Left hindlimb (tissue), 1 donor: Measurements from ENCODE around the gene ZP2.
"Not testable (repeated sequence)": the region's sequence is repeated elsewhere in the genome, so short reads cannot be mapped to it uniquely, and the experiment has no call there.

ENCODE experiments used
- DNase-seq: peaks from one replicate; pipeline ENCODE4 v3.0.0-alpha.2; 2018

Gene ZP2

GRCh38 chr16:21169249-21169981 lies 42.0 kb downstream of the ZP2 start:
- no peak for DNase-seq

- DNase-seq, result no peak
Measured at GRCh38 chr16:21167929-21168602, 43.3 kb downstream of the ZP2 start.

GRCh38 chr16:21167360-21167759 lies 44.0 kb downstream of the ZP2 start:
- DNase-seq, result no peak

GRCh38 chr16:21166561-21166961 lies 44.8 kb downstream of the ZP2 start:
- no peak for DNase-seq

GRCh38 chr16:21164521-21165168 lies 46.7 kb downstream of the ZP2 start:
- no peak for DNase-seq

- DNase-seq, result no peak
Measured at GRCh38 chr16:21163576-21163975, 47.8 kb downstream of the ZP2 start.

- no peak for DNase-seq
Measured at GRCh38 chr16:21162661-21163151, 48.7 kb downstream of the ZP2 start.

- DNase-seq, result no peak
Measured at GRCh38 chr16:21161211-21161610, 50.2 kb downstream of the ZP2 start.

GRCh38 chr16:21160276-21160675 lies 51.1 kb downstream of the ZP2 start:
- no peak for DNase-seq

GRCh38 chr16:21159281-21159951 lies 52.0 kb downstream of the ZP2 start:
- DNase-seq, result peak; percentile 57

- peak; percentile 84 for DNase-seq
Measured at GRCh38 chr16:21158208-21159110, 52.9 kb downstream of the ZP2 start, which contains the start of gene LDAF1. LDAF1 (plus strand) TSS chr16:21158674; CDS start chr16:21161183, 2,509 bp downstream.

GRCh38 chr16:21157632-21158031 lies 53.7 kb downstream of the ZP2 start:
- no peak for DNase-seq

GRCh38 chr16:21156767-21157467 lies 54.5 kb downstream of the ZP2 start:
- peak; percentile 62 for DNase-seq

GRCh38 chr16:21156011-21156410 lies 55.4 kb downstream of the ZP2 start:
- DNase-seq, result not testable (repeated sequence)

- DNase-seq, result not testable (repeated sequence)
Measured at GRCh38 chr16:21153124-21153729, 58.1 kb downstream of the ZP2 start.

GRCh38 chr16:21152160-21153030 lies 59.0 kb downstream of the ZP2 start:
- DNase-seq, result not testable (repeated sequence)

- DNase-seq, result no peak
Measured at GRCh38 chr16:21150375-21151001, 60.9 kb downstream of the ZP2 start, which contains the start of gene DNAH3. DNAH3 (minus strand) TSS chr16:21150846; CDS start chr16:21150319, 527 bp downstream.
